Vagina (tissue), 2 donors: Measurements from ENCODE around the gene EHD1. TPM values are rescaled to one million over a fixed set of nuclear protein-coding genes. Genes with fewer than 3 reads are reported as not detected.

Experiments used
- DNase-seq, 2 donors: peaks; one replicate each; pipeline ENCODE4 v3.0.0-alpha.2; 2017; ENCODE audit errors: extremely low spot score in 2 of 2
- H3K27ac ChIP-seq: fragments of 200-600 bp; sonication (generic); one replicate; pipeline ENCODE4 v1.5.1; 2019
- H3K27me3 ChIP-seq: fragments of 200-600 bp; sonication (generic); one replicate; pipeline ENCODE4 v1.5.1; 2019
- H3K36me3 ChIP-seq, 2 donors: fragments of 200-600 bp; sonication (generic); one replicate each; pipeline ENCODE4 v1.5.1; 2017 to 2019
- H3K4me1 ChIP-seq: fragments of 200-600 bp; sonication (generic); one replicate; pipeline ENCODE4 v1.5.1; 2019
- H3K4me3 ChIP-seq, 2 donors: fragments of 200-600 bp; sonication (generic); 1 replicate in 1 of 2; 2 replicates in 1 of 2; pipeline ENCODE4 v1.5.1; 2016 to 2019
- H3K9me3 ChIP-seq: fragments of 200-600 bp; sonication (generic); one replicate; pipeline ENCODE4 v1.5.1; 2019
- POLR2A ChIP-seq, 2 donors: fragments of 450-650 bp; IDR thresholded peaks; one replicate each; pipeline ENCODE4 v1.6.1; 2017; ENCODE audit warnings: antibody characterized with exemption in 2 of 2, mild to moderate bottlenecking in 2 of 2, moderate library complexity in 2 of 2
- POLR2AphosphoS5 ChIP-seq, 2 donors: sonication (generic); formaldehyde crosslinking; IDR thresholded peaks; one replicate each; pipeline ENCODE4 v1.9.0; 2017; ENCODE audit warnings: antibody characterized with exemption in 2 of 2, mild to moderate bottlenecking in 2 of 2, low read depth in 1 of 2; ENCODE audit not compliant: insufficient read depth in 1 of 2
- intact Hi-C: fragments of 100-400 bp; cut with DNase I; formaldehyde crosslinking; loops from one replicate; pipeline ENCODE4 v1.15.1; 2023
- total RNA-seq: library from RNA; depleted of rRNA; stranded (reverse); fragments of >200 nt; gene quantifications from one replicate; pipeline ENCODE4 v1.2.3, GENCODE V29; 2016
- TF ChIP-seq, protein P1 (sequence below), 3 experiments: fragments of 450-650 bp in 2 of 3; fragments of 200-600 bp in 1 of 3; sonication (generic) in 1 of 3; IDR thresholded peaks; one replicate each; pipeline ENCODE4 v1.5.1; 2017 to 2019; ENCODE audit warnings: antibody characterized with exemption in 3 of 3, mild to moderate bottlenecking in 2 of 3, moderate library complexity in 2 of 3

EHD1 gene
- total RNA-seq, 1 donor from 2014 or later: 61.6 TPM

DNA sequence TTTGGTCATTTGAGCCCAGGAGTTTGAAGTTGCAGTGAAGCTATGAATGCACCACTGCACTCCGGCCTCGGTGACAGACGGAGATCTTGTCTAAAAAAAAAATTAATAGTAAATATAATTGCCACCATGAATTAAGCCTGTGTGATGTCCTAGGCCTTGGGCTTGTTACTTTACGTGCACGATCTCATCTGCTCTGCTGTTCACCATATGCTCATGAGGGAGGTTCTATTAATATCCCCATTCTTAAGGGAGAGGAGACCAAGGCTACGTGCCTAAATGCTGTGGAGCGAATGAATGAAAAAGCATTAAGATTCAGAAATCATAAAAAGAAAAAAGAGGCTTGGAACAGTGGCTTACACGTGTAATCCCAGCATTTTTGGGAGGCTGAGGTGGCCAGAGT is 41.2 kb upstream of the EHD1 start:
- intact Hi-C loops: loop anchor here (10.0 kb wide), 1 partner anchor 1305 kb away; the partner anchor contains the start of gene PLAAT3

DNA sequence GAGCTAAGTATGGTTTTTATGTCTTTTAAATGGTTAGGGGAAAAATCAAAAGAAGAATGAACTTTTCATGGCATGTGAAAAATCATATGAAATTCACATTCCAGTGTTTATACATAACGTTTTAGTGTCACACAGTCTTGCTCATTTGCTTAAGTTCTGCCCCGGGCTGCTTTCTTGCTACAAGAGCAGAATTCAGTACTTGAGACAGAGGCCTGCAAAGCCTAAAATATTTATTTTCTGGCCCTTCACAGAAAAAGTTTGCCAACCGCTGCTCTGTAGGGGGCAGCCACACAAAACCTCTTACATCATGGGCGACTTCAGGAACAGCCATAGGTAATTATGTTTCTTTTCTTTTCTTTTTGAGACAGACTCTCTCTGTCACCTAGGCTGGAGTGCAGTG is 39.6 kb upstream of the EHD1 start:
- TF ChIP-seq, protein P1, sequence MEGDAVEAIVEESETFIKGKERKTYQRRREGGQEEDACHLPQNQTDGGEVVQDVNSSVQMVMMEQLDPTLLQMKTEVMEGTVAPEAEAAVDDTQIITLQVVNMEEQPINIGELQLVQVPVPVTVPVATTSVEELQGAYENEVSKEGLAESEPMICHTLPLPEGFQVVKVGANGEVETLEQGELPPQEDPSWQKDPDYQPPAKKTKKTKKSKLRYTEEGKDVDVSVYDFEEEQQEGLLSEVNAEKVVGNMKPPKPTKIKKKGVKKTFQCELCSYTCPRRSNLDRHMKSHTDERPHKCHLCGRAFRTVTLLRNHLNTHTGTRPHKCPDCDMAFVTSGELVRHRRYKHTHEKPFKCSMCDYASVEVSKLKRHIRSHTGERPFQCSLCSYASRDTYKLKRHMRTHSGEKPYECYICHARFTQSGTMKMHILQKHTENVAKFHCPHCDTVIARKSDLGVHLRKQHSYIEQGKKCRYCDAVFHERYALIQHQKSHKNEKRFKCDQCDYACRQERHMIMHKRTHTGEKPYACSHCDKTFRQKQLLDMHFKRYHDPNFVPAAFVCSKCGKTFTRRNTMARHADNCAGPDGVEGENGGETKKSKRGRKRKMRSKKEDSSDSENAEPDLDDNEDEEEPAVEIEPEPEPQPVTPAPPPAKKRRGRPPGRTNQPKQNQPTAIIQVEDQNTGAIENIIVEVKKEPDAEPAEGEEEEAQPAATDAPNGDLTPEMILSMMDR (IDR thresholded peaks at IDR 0.05): no peak
- TF ChIP-seq POLR2A (IDR thresholded peaks at IDR 0.05) (no peak), POLR2AphosphoS5 (IDR thresholded peaks at IDR 0.05; ENCODE audit: insufficient read depth in 1 of 2, low read depth in 1 of 2) (no peak)
- H3K27ac ChIP-seq: peak overlapping the region; percentile 83

More for the DNA sequence above, 41.2 kb upstream of the EHD1 start:
- DNase-seq: no peak
- TF ChIP-seq, protein P1 (IDR thresholded peaks at IDR 0.05): no peak
- TF ChIP-seq POLR2A (IDR thresholded peaks at IDR 0.05) (no peak), POLR2AphosphoS5 (IDR thresholded peaks at IDR 0.05; ENCODE audit: insufficient read depth in 1 of 2, low read depth in 1 of 2) (no peak)
- no peaks in the 10 kb centered on the region for H3K36me3 ChIP-seq
- H3K27me3 ChIP-seq: no peaks in the 10 kb centered on the region
- H3K27ac ChIP-seq: no peak overlapping the region
- no peaks in the 10 kb centered on the region for H3K9me3 ChIP-seq
- H3K4me1 ChIP-seq: peaks cover 41% of the 10 kb centered on the region
- no peak overlapping the region for H3K4me3 ChIP-seq

DNA sequence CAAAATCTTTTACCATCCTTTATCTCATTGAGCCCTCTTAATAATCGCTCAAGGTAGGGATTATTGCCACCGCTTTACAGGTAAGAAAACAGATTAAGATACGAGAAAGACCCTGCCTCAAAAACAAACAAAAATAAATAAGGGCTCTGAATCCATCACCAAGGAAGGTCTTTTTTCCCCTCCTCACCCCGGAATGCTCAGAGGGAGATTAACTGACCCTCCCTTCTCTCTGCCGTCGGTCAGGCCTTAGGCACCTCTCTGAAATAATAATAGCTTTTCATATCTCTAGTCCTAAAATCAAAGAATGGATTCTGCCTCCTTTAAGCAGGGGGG is 39.2 kb upstream of the EHD1 start:
- intact Hi-C loops: loop anchor here (10.0 kb wide), 1 partner anchor 1303 kb away; the partner anchor contains the start of gene PLAAT3
- no peak for DNase-seq
- H3K27me3 ChIP-seq: no peaks in the 10 kb centered on the region
- peaks cover 34% of the 10 kb centered on the region for H3K4me1 ChIP-seq
- peak overlapping the region; percentile 46 to 89 for H3K4me3 ChIP-seq
- H3K9me3 ChIP-seq: no peaks in the 10 kb centered on the region
- H3K27ac ChIP-seq: peak overlapping the region; percentile 83
- TF ChIP-seq POLR2A (IDR thresholded peaks at IDR 0.05) (no peak), POLR2AphosphoS5 (IDR thresholded peaks at IDR 0.05; ENCODE audit: insufficient read depth in 1 of 2, low read depth in 1 of 2) (no peak)
- TF ChIP-seq, protein P1 (IDR thresholded peaks at IDR 0.05): no peak
- peaks cover 0 to 17% of the 10 kb centered on the region in 2 donors for H3K36me3 ChIP-seq

More for the DNA sequence above, 39.6 kb upstream of the EHD1 start:
- peaks cover 0 to 13% of the 10 kb centered on the region in 2 donors for H3K36me3 ChIP-seq
- DNase-seq: no peak
- peaks cover 34% of the 10 kb centered on the region for H3K4me1 ChIP-seq
- peak overlapping the region; percentile 46 to 89 for H3K4me3 ChIP-seq
- H3K27me3 ChIP-seq: no peaks in the 10 kb centered on the region
- intact Hi-C loops: loop anchor here (10.0 kb wide), 1 partner anchor 1303 kb away; the partner anchor contains the start of gene PLAAT3
- H3K9me3 ChIP-seq: no peaks in the 10 kb centered on the region

DNA sequence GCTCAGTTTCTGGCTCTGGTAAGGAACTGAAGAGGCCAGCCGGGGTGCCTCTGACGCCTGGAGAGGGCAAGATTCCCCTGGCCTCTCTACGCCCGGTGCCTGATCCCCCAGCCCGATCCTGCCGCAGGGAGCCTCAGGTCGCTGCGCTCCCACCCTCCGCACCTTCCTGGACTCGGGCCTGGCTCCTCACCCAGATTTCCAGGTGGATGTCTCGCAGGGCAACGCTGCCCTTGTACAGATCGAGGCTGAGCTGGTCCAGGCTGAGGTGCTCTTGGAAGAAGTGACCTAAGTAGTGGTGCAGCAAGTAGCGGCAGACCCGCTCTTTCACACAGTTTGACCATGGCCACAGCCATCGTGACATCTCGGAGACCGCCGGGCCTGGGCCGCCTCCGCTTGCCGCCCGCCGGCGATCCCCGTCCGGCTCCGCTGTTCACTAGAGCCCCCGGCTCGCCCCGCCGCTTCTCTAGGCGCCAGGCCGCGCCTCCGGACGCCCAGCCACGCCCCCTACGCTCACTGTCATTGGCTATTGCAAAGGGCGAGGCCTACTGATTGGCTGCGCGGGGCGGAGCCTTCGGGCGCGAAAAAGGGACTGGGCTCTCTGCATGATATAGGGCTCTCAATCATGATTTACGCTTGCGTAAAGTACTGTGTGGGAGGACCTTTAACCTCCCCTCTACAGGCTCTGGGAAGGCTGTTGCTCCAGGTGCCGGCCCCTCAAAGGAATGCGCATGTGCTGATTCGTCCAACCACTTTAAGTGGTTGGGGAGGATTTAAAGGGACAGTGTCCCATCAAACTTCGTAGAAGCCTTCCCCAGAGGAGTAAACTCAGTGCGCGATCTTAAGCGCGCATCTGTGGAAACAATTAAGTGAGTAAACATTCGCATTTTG is 38.6 kb upstream of the EHD1 start, which contains the start of gene ATG2A:
Gene ATG2A (minus strand): TSS at position 435 of the 888 bp plus-strand sequence. CDS start 74 bp downstream, at position 361.
- DNase-seq: peak; percentile 99 to 100
- Histone ChIP-seq H3K27ac (peak within 1 kb of the TSS; percentile 85), H3K36me3 (peaks cover 0 to 23% of the 10 kb centered on the region in 2 donors), H3K27me3 (no peaks in the 10 kb centered on the region), H3K9me3 (no peaks in the 10 kb centered on the region), H3K4me3 (peak within 1 kb of the TSS; percentile 52 to 89), H3K4me1 (peaks cover 34% of the 10 kb centered on the region)
- TF ChIP-seq POLR2AphosphoS5 (IDR thresholded peaks at IDR 0.05; ENCODE audit: insufficient read depth in 1 of 2, low read depth in 1 of 2): peak; percentile 88 to 100
- peak in 1 of 2 donors; percentile 83 for TF ChIP-seq POLR2A (IDR thresholded peaks at IDR 0.05)
- TF ChIP-seq, protein P1 (IDR thresholded peaks at IDR 0.05): no peak
- intact Hi-C loops: loop anchor here (10.0 kb wide), 1 partner anchor 1302 kb away; the partner anchor contains the start of gene PLAAT3
